ENCODE measurements around the gene LAMB3.

Gene LAMB3

DNA sequence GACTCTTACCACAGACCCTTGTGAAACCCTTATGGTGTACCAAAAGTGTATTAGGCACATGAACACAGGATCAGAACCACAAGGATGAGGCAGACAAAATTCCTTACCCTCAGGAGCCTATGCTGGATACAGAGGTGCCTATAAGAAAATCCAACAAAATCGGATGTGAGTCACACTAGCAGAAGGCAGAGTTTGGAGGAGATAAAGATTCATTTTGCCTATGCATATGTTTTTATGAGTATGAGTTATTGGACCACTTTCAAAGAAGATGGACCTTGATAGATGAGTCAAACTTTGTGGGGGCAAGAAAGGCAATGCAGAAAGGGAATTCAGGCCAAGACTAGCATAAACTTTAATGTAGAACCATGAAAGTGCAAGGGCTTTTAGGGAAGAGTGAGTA lies 51.7 kb downstream of the LAMB3 start:
- Histone ChIP-seq H3K27ac (ENCODE audit: extremely low read depth, low read depth, low read length) (no peak overlapping the region), H3K36me3 (ENCODE audit: control insufficient read depth in 2 of 2, insufficient read depth in 1 of 2, low read length in 2 of 2) (no peaks in the 10 kb centered on the region), H3K4me3 (ENCODE audit: low read depth, low read length) (no peak overlapping the region), H3K9me3 (ENCODE audit: control insufficient read depth, insufficient read depth, low read depth, low read length) (no peaks in the 10 kb centered on the region), H3K4me1 (ENCODE audit: control insufficient read depth, insufficient read depth, low read length) (no peaks in the 10 kb centered on the region)
- ChIA-PET POLR2A (no interaction called here), CTCF (interaction anchor here (1.0 to 2.2 kb wide), 5 partner anchors 10 to 93 kb away, joined by 4 to 31 read pairs (median 6); no protein-coding TSS in a partner anchor)
- TF ChIP-seq GLI2 (tag by site-specific recombination; IDR thresholded peaks at IDR 0.05; ENCODE audit: borderline replicate concordance, low read depth), result no peak
- no peak for TF ChIP-seq ZNF132 (tag by site-specific recombination; IDR thresholded peaks at IDR 0.05; ENCODE audit: borderline replicate concordance)
- TF ChIP-seq ZNF292 (tag by site-specific recombination; IDR thresholded peaks at IDR 0.05; ENCODE audit: borderline replicate concordance, low read depth), result no peak
- TF ChIP-seq ZNF544 (tag by site-specific recombination; IDR thresholded peaks at IDR 0.05), result no peak
- TF ChIP-seq ZFP37 (tag by site-specific recombination; IDR thresholded peaks at IDR 0.05), result no peak
- TF ChIP-seq, protein P1, sequence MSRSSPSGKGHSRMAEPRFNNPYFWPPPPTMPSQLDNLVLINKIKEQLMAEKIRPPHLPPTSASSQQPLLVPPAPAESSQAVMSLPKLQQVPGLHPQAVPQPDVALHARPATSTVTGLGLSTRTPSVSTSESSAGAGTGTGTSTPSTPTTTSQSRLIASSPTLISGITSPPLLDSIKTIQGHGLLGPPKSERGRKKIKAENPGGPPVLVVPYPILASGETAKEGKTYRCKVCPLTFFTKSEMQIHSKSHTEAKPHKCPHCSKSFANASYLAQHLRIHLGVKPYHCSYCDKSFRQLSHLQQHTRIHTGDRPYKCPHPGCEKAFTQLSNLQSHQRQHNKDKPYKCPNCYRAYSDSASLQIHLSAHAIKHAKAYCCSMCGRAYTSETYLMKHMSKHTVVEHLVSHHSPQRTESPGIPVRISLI (tag by site-specific recombination; IDR thresholded peaks at IDR 0.05), result no peak
- no peak for TF ChIP-seq ZNF175 (tag by site-specific recombination; IDR thresholded peaks at IDR 0.05)
- TF ChIP-seq PRDM1 (tag by site-specific recombination; IDR thresholded peaks at IDR 0.05), result no peak
- no peak for TF ChIP-seq IKZF3 (tag by site-specific recombination; IDR thresholded peaks at IDR 0.05)
- no peak for TF ChIP-seq BCL11A (tag by site-specific recombination; IDR thresholded peaks at IDR 0.05; ENCODE audit: low read depth)
- no peak for TF ChIP-seq ZNF555 (tag by site-specific recombination; conservative IDR thresholded peaks at IDR 0.05)

DNA sequence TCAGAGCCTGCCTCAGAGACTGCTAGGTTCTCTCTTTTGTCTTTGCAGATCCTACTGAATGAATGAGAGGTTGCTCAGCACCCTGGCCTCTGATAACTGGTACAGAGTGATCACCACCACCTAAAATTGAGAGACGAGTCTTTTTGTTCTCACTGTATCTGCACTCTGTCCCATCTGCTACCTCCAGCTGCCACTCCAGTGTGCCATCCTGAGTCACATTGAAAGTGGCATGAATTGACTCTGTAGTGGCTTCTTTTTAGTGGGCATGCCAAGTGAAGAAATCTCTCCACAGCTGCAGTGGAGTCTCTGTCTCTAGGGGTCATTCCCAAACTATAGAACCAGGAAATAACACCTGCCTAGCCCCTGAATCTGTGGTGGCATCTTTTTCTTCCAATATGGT lies 54.0 kb downstream of the LAMB3 start:
- H3K36me3 ChIP-seq (ENCODE audit: control insufficient read depth in 2 of 2, insufficient read depth in 1 of 2, low read length in 2 of 2), result no peaks in the 10 kb centered on the region
- H3K4me3 ChIP-seq (ENCODE audit: low read depth, low read length), result no peak overlapping the region
- no peaks in the 10 kb centered on the region for H3K9me3 ChIP-seq (ENCODE audit: control insufficient read depth, insufficient read depth, low read depth, low read length)
- TF ChIP-seq, protein P2, sequence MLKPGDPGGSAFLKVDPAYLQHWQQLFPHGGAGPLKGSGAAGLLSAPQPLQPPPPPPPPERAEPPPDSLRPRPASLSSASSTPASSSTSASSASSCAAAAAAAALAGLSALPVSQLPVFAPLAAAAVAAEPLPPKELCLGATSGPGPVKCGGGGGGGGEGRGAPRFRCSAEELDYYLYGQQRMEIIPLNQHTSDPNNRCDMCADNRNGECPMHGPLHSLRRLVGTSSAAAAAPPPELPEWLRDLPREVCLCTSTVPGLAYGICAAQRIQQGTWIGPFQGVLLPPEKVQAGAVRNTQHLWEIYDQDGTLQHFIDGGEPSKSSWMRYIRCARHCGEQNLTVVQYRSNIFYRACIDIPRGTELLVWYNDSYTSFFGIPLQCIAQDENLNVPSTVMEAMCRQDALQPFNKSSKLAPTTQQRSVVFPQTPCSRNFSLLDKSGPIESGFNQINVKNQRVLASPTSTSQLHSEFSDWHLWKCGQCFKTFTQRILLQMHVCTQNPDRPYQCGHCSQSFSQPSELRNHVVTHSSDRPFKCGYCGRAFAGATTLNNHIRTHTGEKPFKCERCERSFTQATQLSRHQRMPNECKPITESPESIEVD (tag by site-specific recombination; IDR thresholded peaks at IDR 0.05), result no peak
- TF ChIP-seq GLI2 (tag by site-specific recombination; IDR thresholded peaks at IDR 0.05; ENCODE audit: borderline replicate concordance, low read depth), result no peak
- TF ChIP-seq ZNF571 (tag by site-specific recombination; IDR thresholded peaks at IDR 0.05), result no peak
- no peak overlapping the region for H3K27ac ChIP-seq (ENCODE audit: extremely low read depth, low read depth, low read length)
- CTCF ChIA-PET, result interaction anchor here (1.1 to 1.6 kb wide), 6 partner anchors 10 to 95 kb away, joined by 3 to 5 read pairs (median 3); no protein-coding TSS in a partner anchor
- POLR2A ChIA-PET, result no interaction called here
- H3K4me1 ChIP-seq (ENCODE audit: control insufficient read depth, insufficient read depth, low read length), result no peaks in the 10 kb centered on the region

DNA sequence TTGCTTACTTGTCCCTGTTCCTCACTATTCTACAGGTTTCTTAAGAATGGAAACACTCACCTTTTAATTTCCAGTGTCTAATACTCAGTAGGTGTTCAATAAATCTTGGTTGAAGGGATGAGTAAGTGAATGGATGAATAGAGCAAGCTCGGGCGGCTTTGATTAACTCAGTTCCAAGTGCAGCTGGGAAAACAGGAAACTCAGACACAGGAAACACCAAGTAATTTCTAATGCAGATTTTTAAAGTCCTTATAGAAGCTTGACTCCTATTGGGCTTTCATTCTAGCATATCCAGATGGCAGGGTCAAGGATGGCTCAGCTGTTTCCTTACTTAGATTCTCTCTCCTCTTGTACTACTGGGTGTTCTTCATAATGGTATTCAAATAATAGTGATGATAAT lies 54.7 kb downstream of the LAMB3 start:
- no peak for TF ChIP-seq ZNF48 (tag by site-specific recombination; IDR thresholded peaks at IDR 0.05)
- TF ChIP-seq ZNF175 (tag by site-specific recombination; IDR thresholded peaks at IDR 0.05), result no peak
- TF ChIP-seq ZEB2 (tag by site-specific recombination; IDR thresholded peaks at IDR 0.05), result no peak
- TF ChIP-seq ZNF654 (tag by site-specific recombination; IDR thresholded peaks at IDR 0.05; ENCODE audit: low read depth), result no peak
- Histone ChIP-seq H3K4me3 (ENCODE audit: low read depth, low read length) (no peak overlapping the region), H3K9me3 (ENCODE audit: control insufficient read depth, insufficient read depth, low read depth, low read length) (no peaks in the 10 kb centered on the region), H3K4me1 (ENCODE audit: control insufficient read depth, insufficient read depth, low read length) (no peaks in the 10 kb centered on the region), H3K36me3 (ENCODE audit: control insufficient read depth in 2 of 2, insufficient read depth in 1 of 2, low read length in 2 of 2) (no peaks in the 10 kb centered on the region), H3K27ac (ENCODE audit: extremely low read depth, low read depth, low read length) (no peak overlapping the region)
- ChIA-PET CTCF (interaction anchor here (1.1 to 1.6 kb wide), 6 partner anchors 9 to 96 kb away, joined by 3 to 5 read pairs (median 3); no protein-coding TSS in a partner anchor), POLR2A (no interaction called here)

Data from HEK293 (cell line).